Fibroblast of skin of right quadriceps (primary cell): Measurements from ENCODE around the gene LMX1B.
"Not testable (repeated sequence)": the region's sequence is repeated elsewhere in the genome, so short reads cannot be mapped to it uniquely, and the experiment has no call there.

Source experiments
- DNase-seq: peaks from one replicate; pipeline ENCODE4 v3.0.0-alpha.2; 2013

LMX1B gene

GRCh38 chr9:126720661-126721563, 107.2 kb downstream of the LMX1B start:
- no peak for DNase-seq

GRCh38 chr9:126721564-126721981, 107.8 kb downstream of the LMX1B start:
- DNase-seq: no peak

DNA sequence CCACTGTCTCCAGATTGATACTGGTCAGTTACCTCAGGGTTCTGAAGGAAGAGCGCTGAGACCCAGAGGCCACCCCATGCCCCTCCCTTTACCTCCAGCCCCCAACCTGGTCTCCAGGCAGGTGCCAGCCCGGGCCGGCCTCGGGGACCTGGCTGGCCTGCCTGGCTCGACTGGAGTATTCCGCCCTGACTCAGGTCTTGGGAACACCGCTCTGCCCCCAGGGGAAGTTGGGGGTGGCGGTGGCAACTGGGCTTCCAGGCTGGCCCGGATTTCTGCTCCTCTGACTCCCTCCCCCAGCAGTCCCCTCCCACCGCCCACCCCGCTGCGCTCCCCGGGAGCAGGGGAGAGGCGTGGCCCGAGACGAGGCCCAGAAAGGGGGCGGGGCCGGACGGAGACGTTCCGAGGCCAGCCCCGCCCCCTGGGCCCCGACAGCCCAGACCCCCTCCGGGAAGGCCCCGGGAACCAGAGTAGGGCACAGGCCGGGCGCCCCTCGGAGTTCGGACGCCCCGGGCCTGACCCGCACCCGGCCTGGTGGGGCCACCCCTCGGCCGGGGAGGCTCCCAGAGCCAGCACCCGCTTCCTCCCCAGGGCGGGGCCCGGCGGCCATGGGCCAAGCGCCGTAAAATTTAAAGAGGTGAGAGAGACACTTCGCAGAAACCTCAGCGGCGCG, 108.7 kb downstream of the LMX1B start:
- DNase-seq: peak; percentile 65

DNA sequence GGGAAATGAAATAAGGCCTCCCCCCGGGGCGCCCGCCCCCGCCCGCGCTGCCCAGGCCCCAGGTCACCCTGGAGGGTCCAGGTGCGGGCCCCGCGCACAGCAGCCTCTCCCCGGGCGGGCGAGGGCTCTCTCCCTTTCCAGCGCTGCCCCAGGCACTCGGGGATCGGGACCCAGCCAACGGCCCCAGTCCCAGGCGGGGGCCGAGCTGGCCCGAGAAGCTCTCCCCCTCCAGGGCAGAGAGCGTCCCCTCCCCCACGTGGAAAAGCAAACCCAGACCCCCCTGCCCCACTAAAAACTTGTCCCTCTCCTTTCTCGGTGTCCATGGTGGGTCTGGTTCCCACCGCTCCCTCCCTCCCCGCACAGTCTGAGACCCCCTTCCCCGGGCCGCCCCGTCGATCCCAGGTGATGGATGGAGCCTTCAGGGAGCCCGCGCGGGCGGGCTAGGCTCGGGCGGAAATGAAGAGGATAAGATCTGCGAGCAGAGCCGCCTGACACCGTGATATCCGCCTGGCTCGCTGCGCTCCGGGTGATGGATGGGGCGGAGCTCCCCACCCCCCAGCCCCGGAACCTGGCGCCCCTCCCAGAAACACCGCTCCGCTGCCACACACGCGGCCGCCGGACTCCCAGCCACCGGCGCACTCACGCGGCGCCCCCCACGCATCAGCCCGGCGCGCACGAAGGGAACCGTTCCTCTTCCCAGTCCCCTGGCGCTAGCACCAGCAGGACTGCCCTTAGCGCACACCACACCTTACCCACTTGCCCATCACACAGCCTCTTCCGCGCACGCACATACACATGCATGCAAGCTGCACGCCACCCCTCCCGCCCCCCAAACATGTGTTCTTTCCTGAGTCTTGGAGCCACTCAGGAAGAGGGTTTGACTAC, 109.4 kb downstream of the LMX1B start:
- peak; percentile 13 for DNase-seq

DNA sequence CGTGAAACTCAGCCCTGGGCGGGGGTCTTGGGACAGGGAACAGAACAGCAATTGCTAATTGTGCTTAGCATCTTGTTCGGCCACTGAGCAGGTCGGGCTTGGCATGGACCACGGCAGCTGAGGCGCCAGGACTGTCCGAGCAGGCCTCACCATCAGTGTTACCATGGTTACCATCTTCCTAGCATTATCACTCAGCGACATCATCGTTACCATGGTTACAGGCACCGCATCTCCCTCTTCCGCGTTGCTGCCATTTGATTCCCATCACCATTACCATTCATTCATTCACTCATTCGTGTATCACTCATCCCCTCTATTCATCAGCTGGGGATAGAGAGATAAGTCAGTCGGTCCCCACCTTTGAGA, 110.1 kb downstream of the LMX1B start:
- no peak for DNase-seq

DNA sequence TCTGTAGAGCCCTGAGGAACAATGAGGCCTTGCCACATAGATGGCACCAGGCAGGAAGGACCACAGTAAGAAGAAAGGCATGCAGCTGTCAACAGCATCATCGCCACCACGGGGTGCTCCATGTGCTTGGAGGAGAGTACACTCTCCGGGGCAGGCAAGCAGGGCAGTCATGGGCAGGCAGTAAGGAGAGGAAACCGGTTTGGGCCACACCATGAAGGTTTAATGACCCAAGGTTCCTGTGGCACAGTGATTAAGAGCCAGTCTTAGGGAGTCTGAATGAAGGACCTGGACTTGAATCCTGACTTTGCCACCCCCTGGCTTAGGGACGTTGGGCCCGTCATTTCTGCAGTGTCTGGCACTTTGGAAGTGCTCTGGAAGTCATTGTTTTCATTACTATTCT, 110.5 kb downstream of the LMX1B start:
- DNase-seq: no peak

- DNase-seq: not testable (repeated sequence)
Observed at GRCh38 chr9:126725485-126725884, 111.8 kb downstream of the LMX1B start.

GRCh38 chr9:126728210-126728609, 114.5 kb downstream of the LMX1B start:
- not testable (repeated sequence) for DNase-seq

DNA sequence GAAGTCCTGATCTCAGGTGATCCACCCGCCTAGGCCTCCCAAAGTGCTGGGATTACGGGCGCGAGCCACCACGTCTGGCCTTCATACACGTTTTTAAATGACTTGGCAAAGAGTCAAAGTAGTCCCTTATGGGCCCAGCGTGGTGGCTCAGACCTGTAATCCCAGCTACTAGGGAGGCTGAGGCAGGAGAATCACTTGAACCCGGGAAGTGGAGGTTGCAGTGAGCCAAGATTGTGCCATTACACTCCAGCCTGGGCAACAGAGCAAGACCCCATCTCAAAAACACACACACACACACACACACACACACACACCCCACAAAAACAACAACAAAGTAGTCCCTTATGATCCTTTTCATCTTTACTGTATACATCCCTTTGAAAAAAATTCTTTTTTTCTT, 116.9 kb downstream of the LMX1B start:
- not testable (repeated sequence) for DNase-seq

GRCh38 chr9:126733005-126733404, 119.3 kb downstream of the LMX1B start:
- no peak for DNase-seq

GRCh38 chr9:126734877-126735276, 121.1 kb downstream of the LMX1B start:
- DNase-seq: no peak

DNA sequence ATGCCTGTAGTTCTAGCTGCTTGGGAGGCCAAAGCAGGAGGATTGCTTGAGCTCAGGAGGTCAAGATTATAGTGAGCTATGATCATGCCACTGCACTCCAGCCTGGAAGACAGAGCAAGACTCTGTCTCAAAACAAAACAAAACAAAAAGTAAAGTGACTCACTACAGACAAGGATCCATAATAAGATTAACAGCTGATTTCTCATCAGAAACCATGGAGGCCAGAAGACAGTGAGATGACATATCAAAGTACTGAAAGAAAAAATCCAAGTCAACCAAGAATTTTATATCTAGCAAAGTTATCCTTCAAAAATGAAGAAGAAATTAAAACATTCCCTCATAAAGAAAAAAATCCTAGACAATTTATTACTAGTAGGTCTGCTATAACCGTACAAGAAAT, 121.8 kb downstream of the LMX1B start:
- no peak for DNase-seq

DNA sequence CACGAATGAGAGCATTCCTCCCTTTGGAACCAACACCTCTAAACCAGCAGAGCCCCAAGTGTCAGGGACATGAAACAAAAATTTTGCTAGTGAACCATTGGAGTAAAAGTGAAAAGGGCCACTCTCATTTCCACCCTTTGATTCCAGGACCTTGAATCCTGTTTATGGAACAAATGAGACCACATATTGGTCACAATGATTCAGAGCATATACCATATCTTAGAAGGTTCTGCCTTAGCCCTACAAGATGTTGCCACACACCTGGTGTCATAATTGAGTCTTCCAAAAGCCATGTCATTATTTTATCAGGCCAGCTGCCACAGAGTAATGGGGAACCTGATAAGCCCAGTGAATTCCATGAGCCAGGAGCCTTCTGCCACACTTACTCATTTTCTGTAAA, 124.8 kb downstream of the LMX1B start:
- no peak for DNase-seq

- no peak for DNase-seq
Observed at GRCh38 chr9:126743041-126743440, 129.3 kb downstream of the LMX1B start.

DNA sequence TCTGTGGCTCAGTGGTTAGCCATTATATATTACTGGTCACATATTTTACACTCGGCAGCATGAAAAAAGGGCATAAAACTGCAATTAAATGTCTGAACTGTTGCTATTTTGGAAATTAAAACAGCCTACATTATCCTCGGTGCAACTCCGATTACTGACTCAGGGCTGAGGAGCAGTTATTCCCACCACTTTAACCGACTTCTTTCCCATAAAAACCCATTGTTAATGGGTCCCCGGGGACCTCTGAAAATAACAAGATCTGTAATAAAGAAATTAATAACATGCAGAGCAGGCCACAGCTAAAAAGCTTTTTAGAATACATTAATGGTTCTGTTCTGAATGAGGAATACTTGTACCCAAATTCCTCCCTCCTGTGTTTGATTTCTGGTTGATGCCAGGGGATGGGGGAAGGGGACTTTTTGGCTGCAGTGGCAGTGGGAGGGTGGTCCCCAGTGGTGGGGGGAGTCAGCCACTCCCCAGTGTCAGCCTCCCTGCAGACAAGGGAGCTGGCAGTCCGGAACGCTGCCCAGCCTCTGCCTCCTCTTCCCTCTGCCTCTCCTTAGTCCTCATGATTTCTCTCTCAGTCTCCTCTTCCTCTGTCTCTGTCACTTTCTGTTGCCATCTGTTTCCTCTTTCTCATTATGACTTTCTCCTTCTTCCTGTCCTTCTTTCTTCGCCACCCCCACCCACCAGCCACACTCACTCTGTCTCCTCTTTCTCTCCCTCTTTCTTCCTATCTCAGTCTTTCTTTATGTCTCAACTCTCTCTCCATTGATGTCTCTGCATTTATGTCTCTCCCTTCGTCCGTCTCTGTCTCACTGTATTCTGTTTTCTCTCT, 132.1 kb downstream of the LMX1B start:
- DNase-seq: peak; percentile 31
